KOPT-K1 (cell line): ENCODE measurements around the gene KXD1.

Source experiments
- H3K27ac ChIP-seq: fragments of 200-600 bp; sonication (generic); 2 replicates; pipeline ENCODE4 v1.5.1; 2016; ENCODE audit warnings: antibody characterized with exemption, mild to moderate bottlenecking, low read depth, low read length; ENCODE audit not compliant: poor library complexity, severe bottlenecking
- H3K36me3 ChIP-seq: fragments of 200-600 bp; sonication (generic); 2 replicates; pipeline ENCODE4 v1.5.1; 2017; ENCODE audit warnings: antibody characterized with exemption, mild to moderate bottlenecking, low read length, moderate library complexity; ENCODE audit not compliant: insufficient read depth
- H3K9me3 ChIP-seq: fragments of 200-600 bp; sonication (generic); 2 replicates; pipeline ENCODE4 v1.5.1; 2017; ENCODE audit warnings: antibody characterized with exemption, low read length, mild to moderate bottlenecking; ENCODE audit not compliant: insufficient read depth, poor library complexity, severe bottlenecking

KXD1 gene

DNA sequence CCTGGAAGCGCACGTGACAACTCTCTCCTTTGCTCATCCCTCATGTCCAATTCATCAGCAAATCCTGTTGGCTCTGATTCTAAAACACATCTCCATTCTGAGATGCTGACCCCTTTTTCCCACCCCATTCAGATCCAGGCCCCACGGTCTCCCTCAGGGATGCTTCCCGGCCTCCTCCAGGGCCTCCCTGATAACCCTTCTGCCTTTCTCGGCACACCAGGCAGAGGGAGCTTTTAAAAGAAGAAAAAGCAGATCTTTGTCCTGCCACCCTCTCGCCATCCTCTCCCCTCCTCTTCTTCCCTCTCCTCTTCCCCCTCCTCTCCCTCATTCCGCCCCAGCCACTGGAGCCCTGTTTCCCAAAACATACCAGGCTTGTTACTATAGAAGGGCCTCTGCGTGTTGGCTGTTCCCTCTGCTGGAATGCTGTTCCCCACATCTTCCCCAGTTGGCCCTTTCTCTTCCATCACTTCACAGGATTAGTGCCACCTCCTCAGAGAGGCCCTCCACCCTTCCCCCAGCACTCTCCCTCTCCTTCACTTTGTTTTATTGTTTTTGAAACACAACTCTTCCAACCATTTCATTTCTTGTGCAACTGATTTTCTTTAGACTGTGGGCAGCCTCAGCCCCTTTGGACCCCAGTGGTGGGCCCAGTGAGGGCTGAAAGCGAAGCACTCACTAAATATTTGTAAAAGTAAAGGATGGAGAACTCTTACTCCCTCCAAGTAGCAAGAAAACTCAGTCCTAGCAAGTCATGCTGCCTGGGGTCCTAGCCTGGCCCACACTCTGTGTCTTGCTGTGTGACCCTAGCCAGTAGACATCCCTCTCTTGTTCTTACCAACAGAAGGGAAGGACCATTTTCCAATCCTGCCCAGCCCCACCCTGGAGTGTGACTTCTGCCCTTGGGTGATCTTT is 51.4 kb downstream of the KXD1 start:
- H3K36me3 ChIP-seq = no peaks in the 10 kb centered on the region
- no peaks in the 10 kb centered on the region for H3K9me3 ChIP-seq
- H3K27ac ChIP-seq = no peak overlapping the region

GRCh38 chr19:18609717-18610051 is 52.0 kb downstream of the KXD1 start:
- Histone ChIP-seq H3K9me3 (no peaks in the 10 kb centered on the region), H3K27ac (no peak overlapping the region), H3K36me3 (no peaks in the 10 kb centered on the region)

DNA sequence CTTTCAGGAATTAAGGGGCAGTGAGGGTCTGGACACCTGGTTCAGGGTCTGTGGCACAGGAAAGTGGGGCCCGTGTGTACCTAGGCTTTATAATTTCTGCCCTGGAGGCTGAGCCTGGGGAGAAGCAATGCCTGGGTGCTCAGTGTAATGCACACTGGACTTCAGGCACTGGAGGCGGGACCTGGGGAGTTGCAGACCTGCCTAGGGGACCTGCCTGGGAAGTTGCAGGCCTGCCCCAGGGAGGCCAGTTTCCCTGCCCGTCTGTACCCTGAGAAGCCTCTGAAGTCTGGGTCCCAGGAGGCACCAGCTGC is 52.5 kb downstream of the KXD1 start:
- Histone ChIP-seq H3K36me3 (no peaks in the 10 kb centered on the region), H3K27ac (no peak overlapping the region), H3K9me3 (no peaks in the 10 kb centered on the region)

GRCh38 chr19:18610556-18611326 is 53.1 kb downstream of the KXD1 start:
- Histone ChIP-seq H3K36me3 (no peaks in the 10 kb centered on the region), H3K9me3 (no peaks in the 10 kb centered on the region), H3K27ac (no peak overlapping the region)

DNA sequence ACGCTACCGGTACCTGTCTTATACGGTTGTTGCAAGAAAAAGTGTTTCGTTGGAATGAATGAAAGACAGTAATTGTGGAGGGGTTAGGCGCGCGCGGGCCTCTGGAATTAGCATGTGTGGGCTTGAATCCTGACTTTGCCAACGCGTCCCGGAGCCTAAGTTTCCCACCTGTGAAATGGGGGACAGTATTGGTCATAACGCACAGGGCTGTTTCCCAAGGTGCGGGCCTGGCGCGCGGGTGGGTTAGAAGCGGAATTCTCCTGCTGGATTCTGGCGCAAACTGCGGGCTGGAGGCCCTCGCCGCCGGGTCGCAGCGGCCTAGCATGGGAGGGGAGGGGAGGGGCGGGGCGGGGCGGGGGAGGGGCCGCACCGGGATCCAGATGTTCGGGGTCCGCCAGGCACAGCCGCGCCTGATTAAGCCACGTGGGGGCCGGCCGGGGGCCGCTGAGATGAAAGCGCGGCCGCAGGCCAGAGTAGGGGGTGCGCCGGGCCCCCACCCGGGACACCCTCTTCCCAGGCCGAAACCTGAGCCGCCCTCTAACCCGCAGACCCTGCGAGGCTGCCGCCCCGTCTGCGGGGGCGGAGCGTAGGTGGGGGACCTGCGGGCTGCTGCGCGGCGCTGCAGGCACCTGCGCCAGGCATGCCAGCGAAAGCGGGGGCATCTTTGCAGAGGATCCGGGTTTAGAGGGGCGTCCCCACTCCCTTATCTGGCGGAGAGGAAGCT is 53.8 kb downstream of the KXD1 start:
- Histone ChIP-seq H3K9me3 (no peaks in the 10 kb centered on the region), H3K36me3 (no peaks in the 10 kb centered on the region), H3K27ac (no peak overlapping the region)

DNA sequence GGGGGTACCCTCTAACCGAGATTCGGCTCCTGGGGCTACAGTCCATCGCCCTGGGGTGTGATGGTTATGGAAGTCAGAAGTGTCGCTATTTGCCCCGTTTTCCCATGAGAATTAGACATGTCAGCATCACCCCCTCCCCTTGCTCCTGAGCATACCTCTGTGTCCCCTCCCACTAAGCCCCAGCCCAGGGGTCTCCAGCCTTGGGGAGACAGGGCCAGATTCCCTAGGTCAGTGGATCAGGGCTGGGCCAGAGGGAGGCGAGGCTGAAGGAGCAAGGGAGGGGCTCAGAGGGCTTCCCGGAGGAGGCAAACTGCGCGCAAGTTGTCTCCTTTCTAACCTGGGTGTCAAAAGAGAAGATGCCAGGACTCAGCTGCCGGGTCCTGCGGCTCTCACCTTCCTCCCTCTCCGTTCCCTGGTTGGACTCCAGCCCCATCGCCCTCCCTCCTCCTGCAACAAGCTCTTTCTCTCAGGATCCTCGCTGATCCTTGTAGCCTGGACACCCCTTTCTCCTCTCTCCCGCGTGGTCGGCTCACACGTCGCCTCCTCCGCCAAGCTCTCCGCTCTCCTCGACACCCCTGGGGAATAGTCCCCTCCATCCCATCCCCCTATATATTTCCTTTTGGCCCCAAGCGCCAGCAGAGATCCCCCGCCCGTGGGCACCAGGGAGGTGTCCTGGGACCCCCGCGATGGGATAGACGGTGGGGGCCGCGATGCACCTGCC is 54.5 kb downstream of the KXD1 start:
- H3K36me3 ChIP-seq = no peaks in the 10 kb centered on the region
- no peaks in the 10 kb centered on the region for H3K9me3 ChIP-seq
- H3K27ac ChIP-seq = no peak overlapping the region

DNA sequence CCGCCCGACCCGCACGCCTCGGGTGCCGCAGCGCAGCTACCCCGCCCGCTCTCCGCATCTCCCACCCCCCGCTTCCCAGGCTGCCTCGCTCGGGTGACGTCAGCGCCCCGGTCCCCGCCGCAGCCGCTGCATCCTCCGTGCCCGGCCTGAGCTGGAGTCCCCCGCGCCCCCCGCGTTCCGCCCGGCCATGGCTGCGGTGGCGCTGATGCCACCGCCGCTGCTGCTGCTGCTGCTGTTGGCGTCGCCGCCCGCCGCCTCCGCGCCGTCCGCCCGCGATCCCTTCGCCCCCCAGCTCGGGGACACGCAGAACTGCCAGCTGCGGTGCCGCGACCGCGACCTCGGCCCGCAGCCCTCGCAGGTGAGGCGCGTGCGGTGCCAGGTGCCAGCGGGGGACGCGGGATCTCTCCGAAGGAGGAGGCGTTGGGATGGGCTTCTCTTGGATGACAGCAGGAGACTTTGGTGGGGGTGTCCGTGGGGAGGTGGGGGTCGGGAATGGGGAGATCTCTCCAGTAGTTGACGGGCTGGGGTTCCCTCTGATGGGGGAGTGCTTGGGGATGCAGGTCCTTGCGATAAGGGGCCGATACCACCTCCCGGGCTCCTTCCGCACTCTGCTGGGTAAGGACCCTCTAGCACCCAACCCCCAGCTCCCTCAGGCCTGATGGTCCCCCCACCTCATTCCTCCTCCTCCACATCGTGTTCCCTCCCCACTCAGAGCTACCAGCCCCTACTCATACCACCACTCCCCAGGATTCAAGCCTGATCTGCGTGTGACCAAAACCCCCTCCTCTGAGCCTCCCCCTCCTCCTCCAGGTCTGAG is 55.3 kb downstream of the KXD1 start, which contains the start of gene TMEM59L:
Gene TMEM59L (plus strand): TSS at position 99 of the 817 bp plus-strand sequence. CDS start 89 bp downstream, at position 188.
- Histone ChIP-seq H3K27ac (no peak within 1 kb of the TSS), H3K36me3 (no peaks in the 10 kb centered on the region), H3K9me3 (no peaks in the 10 kb centered on the region)

DNA sequence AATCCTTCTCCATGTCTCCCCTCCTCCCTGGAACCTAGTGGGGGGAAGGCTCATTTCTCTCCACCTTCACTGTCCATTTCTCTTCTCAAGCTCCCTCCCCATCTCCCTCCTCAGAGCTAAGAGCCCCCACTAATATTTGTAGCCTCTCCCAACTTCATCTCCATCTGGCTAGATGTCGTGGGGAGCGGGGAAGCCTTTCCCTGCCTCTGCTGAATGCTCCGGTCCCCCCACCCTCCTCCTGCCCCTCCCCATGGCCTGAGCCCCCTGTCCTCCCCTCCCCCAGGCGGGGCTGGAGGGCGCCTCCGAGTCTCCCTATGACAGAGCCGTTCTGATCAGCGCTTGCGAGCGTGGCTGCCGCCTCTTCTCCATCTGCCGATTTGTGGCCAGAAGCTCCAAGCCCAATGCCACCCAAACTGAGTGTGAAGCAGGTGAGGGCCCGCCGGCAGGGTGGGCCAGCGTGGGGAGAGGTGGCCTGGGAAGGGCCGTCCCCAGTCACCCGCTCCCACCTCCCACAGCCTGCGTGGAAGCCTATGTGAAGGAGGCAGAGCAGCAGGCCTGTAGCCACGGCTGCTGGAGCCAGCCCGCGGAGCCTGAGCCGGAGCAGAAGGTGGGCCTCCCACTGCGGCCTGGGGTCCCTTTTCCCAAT is 56.0 kb downstream of the KXD1 start:
- Histone ChIP-seq H3K36me3 (no peaks in the 10 kb centered on the region), H3K9me3 (no peaks in the 10 kb centered on the region), H3K27ac (no peak overlapping the region)

DNA sequence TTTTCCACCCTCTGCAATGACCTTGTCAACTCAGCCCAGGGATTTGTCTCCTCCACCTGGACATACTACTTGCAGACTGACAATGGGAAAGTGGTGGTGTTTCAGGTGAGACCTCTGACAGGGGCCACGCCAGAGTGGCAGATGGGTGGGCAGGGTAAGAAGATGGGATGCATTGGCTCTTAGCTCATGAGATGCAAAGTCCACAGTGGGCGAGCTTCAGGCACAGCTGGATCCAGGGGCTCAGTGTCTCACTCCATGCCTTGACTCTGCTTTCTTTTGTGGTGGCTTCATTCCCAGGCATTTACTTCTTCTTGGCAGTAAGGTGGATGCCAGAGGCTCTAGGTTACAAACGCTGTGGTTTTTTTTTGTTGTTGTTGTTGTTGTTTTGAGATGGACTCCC is 58.4 kb downstream of the KXD1 start:
- H3K9me3 ChIP-seq = no peaks in the 10 kb centered on the region
- no peaks in the 10 kb centered on the region for H3K36me3 ChIP-seq
- no peak overlapping the region for H3K27ac ChIP-seq

GRCh38 chr19:18617562-18617961 is 59.9 kb downstream of the KXD1 start:
- Histone ChIP-seq H3K27ac (no peak overlapping the region), H3K9me3 (no peaks in the 10 kb centered on the region), H3K36me3 (no peaks in the 10 kb centered on the region)

GRCh38 chr19:18618236-18618635 is 60.6 kb downstream of the KXD1 start:
- Histone ChIP-seq H3K36me3 (no peaks in the 10 kb centered on the region), H3K9me3 (no peaks in the 10 kb centered on the region), H3K27ac (no peak overlapping the region)
